AG04450 (cell line): ENCODE measurements around the gene OTUD1. TPM values are rescaled to one million over a fixed set of nuclear protein-coding genes. Genes with fewer than 3 reads are reported as not detected.
A peak's percentile ranks its signal among the peaks of the same experiment; 100 is the strongest.

ENCODE experiments used
- CTCF ChIA-PET: fragments of 300-600, 350-600 bp; formaldehyde crosslinking; extraction: SDS; loops from one replicate; lab custom pipeline; 2022; ENCODE audit warnings: antibody characterized with exemption, inconsistent platforms; lab: Charles Lee
- POLR2A ChIA-PET: fragments of 350-600 bp; formaldehyde crosslinking; extraction: SDS; loops from one replicate; lab custom pipeline; 2021; ENCODE audit warnings: antibody characterized with exemption, inconsistent platforms; lab: Yijun Ruan, JAX
- DNase-seq: peaks from one replicate; pipeline ENCODE4 v3.0.0-alpha.2; 2011; ENCODE audit warnings: low read depth, low spot score
- H3K27ac ChIP-seq: one replicate; pipeline ENCODE4 v1.5.1; 2012; ENCODE audit warnings: low read depth, low read length, control low read depth
- H3K27me3 ChIP-seq: one replicate; pipeline ENCODE4 v1.6.0; 2012; ENCODE audit warnings: low read length; ENCODE audit not compliant: control insufficient read depth, insufficient read depth
- H3K4me3 ChIP-seq: 2 replicates; pipeline ENCODE4 v1.5.1; 2011; ENCODE audit warnings: mild to moderate bottlenecking, low read depth, low read length, control low read depth
- H3K9me3 ChIP-seq: 2 replicates; pipeline ENCODE4 v1.5.1; 2012; ENCODE audit warnings: low read length; ENCODE audit not compliant: control insufficient read depth, insufficient read depth
- polyA plus RNA-seq: library from polyadenylated mRNA; depleted of rRNA; stranded (reverse); fragments of >200 nt; gene quantifications from 2 replicates; pipeline ENCODE4 v1.2.3, GENCODE V29; 2011
- TF ChIP-seq, protein P1 (sequence below): IDR thresholded peaks from 2 replicates; pipeline ENCODE4 v1.5.1; 2011; ENCODE audit warnings: low read depth, low read length, control low read depth, inconsistent platforms

The OTUD1 gene
- polyA plus RNA-seq, 1 experiment = 1.5 TPM

DNA sequence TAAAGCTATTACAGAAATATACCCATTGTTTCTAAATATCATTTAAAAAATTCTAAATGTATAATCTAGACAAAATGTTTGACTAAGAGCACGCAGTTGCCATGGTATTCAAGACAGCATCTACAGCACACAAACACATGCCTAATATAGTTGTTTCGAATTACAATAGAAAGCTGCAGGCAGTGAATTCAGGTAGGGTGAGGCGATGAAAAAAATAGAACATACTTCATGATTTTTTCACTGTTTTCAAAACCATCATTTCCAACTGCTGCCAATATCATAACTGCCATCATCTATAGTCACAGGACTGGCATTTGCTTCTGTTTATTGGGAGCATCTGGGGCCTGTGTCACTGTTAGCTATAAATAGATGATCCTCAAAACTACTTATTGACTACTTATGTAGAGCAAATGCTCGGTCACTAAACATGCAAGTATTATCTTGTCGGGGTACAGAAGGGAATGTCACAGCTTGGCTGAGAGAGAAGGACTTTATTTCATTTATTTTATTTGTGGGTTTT lies 34.4 kb upstream of the OTUD1 start:
- Histone ChIP-seq H3K9me3 (no peaks in the 10 kb centered on the region), H3K27me3 (no peaks in the 10 kb centered on the region), H3K27ac (no peak overlapping the region), H3K4me3 (no peak overlapping the region)
- POLR2A ChIA-PET = interaction anchor here (0.7 kb wide), 1 partner anchor 90 kb away, joined by 5 read pairs; no protein-coding TSS in a partner anchor
- TF ChIP-seq, protein P1, sequence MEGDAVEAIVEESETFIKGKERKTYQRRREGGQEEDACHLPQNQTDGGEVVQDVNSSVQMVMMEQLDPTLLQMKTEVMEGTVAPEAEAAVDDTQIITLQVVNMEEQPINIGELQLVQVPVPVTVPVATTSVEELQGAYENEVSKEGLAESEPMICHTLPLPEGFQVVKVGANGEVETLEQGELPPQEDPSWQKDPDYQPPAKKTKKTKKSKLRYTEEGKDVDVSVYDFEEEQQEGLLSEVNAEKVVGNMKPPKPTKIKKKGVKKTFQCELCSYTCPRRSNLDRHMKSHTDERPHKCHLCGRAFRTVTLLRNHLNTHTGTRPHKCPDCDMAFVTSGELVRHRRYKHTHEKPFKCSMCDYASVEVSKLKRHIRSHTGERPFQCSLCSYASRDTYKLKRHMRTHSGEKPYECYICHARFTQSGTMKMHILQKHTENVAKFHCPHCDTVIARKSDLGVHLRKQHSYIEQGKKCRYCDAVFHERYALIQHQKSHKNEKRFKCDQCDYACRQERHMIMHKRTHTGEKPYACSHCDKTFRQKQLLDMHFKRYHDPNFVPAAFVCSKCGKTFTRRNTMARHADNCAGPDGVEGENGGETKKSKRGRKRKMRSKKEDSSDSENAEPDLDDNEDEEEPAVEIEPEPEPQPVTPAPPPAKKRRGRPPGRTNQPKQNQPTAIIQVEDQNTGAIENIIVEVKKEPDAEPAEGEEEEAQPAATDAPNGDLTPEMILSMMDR = no peak
- CTCF ChIA-PET = interaction anchor here (0.7 to 1.5 kb wide), 5 partner anchors 12 to 1676 kb away, joined by 3 to 5 read pairs (median 3); partner anchors contain the start of gene OTUD1
- no peak for DNase-seq

DNA sequence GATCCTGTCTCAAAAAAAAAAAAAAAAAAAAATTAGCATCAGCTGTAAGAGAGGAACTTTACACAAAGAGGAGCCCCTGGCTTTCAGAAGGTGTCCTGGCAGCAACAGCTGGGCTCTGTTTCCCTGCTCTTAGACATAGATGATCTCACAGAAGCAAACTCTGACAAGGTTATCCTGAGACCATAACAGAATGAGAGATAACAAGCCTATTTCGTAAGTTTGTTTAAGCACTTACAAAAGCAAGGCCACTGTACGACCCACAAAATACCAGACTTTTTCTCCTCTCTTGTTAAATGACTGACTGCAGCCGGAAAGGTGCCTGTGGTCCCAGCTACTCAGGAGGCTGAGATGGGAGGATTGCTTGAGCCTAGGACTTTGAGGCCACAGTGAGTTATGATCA lies 33.3 kb upstream of the OTUD1 start:
- TF ChIP-seq, protein P1 = no peak
- H3K27ac ChIP-seq = no peak overlapping the region
- DNase-seq = peak; percentile 41
- CTCF ChIA-PET = interaction anchor here (0.7 to 1.5 kb wide), 2 partner anchors 111 to 1675 kb away, joined by 4 to 5 read pairs; no protein-coding TSS in a partner anchor
- no peaks in the 10 kb centered on the region for H3K9me3 ChIP-seq
- no peak overlapping the region for H3K4me3 ChIP-seq
- POLR2A ChIA-PET = interaction anchor here (0.6 to 0.7 kb wide), 2 partner anchors 91 to 888 kb away, joined by 5 read pairs; no protein-coding TSS in a partner anchor
- no peaks in the 10 kb centered on the region for H3K27me3 ChIP-seq

DNA sequence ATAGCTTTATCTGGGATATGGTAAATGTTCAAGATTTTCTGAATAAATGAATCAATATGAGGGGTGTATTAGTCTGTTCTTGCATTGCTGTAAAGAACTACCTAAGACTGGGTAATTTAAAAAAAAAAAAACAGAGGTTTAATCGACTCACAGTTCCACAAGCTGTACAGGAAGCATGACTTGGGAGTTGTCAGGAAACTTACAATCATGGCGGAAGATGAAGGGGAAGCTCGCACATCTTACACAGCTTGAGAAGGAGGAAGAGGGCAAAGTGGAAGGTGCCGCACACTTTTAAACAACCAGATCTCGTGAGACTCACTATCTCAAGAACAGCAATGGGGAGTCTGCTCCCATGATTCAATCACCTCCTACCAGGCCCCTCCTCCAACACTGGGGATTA lies 32.5 kb upstream of the OTUD1 start:
- no peaks in the 10 kb centered on the region for H3K27me3 ChIP-seq
- no peaks in the 10 kb centered on the region for H3K9me3 ChIP-seq
- H3K27ac ChIP-seq = no peak overlapping the region
- DNase-seq = no peak
- TF ChIP-seq, protein P1 = no peak
- CTCF ChIA-PET = interaction anchor here (1.5 kb wide), 1 partner anchor 112 kb away, joined by 4 read pairs; no protein-coding TSS in a partner anchor
- POLR2A ChIA-PET = no interaction called here
- no peak overlapping the region for H3K4me3 ChIP-seq

DNA sequence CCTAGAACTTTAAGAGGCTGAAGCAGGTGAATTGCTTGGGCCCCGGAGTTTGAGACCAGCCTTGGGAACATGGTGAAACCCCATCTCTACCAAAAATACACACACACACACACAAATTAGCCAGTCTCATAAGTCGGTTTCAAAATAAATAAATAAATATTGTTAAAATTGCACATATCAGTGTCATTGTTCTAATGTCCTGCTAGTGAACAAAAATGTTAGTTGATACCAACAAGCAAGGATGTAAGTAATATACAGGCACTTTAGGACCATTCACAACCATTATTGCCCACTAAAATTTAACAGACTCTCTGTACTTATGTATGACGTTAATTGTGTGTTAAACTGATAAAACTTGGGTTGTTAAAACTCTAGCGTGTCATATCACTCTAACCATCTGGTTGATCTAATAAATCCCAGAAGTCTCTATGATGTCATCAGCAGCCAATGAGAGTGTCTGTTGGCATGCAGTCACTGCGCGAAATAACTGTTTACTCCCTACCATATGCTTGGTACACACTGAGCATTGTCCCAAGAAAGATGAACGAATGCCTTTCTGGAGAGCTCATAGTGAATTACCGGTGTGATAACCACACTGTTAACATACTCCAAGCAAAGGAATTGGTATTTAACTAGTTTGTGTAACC lies 30.4 kb upstream of the OTUD1 start:
- POLR2A ChIA-PET = interaction anchor here (0.7 kb wide), 1 partner anchor 30 kb away, joined by 3 read pairs; no protein-coding TSS in a partner anchor
- TF ChIP-seq, protein P1 = no peak

DNA sequence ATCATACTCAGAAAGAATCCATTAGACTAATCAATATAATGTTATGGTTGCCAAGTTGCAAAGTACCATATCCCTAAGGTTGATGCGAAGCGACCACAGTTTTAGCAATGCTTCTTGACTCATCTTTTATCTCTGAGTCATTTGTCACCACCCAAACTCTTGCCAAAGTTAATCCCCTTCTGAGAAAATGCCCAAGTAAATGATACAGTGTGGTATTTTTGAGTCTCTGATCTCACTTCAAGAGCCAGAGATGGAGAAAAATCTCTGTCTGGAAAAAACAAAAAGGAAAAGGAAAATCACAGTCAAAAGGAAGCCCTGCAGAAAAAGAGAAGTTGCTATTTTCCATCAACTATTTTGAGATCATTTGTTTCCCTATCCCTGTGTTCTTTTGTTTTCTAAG lies 26.7 kb upstream of the OTUD1 start:
- ChIA-PET CTCF (no interaction called here), POLR2A (no interaction called here)
- no peak overlapping the region for H3K4me3 ChIP-seq
- TF ChIP-seq, protein P1 = no peak
- no peak overlapping the region for H3K27ac ChIP-seq
- no peak for DNase-seq
- no peaks in the 10 kb centered on the region for H3K9me3 ChIP-seq
- peaks cover 3% of the 10 kb centered on the region for H3K27me3 ChIP-seq

More for the DNA sequence above, 30.4 kb upstream of the OTUD1 start:
- H3K9me3 ChIP-seq = no peaks in the 10 kb centered on the region
- H3K27ac ChIP-seq = no peak overlapping the region
- DNase-seq = peak; percentile 50
- CTCF ChIA-PET = no interaction called here
- no peaks in the 10 kb centered on the region for H3K27me3 ChIP-seq
- no peak overlapping the region for H3K4me3 ChIP-seq
